Measurements from ENCODE around the gene MRPL33. TPM values are rescaled to one million over a fixed set of nuclear protein-coding genes. Genes with fewer than 3 reads are reported as not detected.

The MRPL33 gene
- total RNA-seq, 1 donor from 2014 or later: 79.4 TPM

GRCh38 chr2:27776696-27777095 lies 5.2 kb downstream of the MRPL33 start:
- intact Hi-C loops (cut with DNase I): no loop called here
- Histone ChIP-seq H3K27me3 (no peaks in the 10 kb centered on the region), H3K36me3 (peaks cover 25% of the 10 kb centered on the region), H3K4me3 (no peak overlapping the region), H3K4me1 (peaks cover 30% of the 10 kb centered on the region), H3K27ac (no peak overlapping the region), H3K9me3 (no peaks in the 10 kb centered on the region)
- ATAC-seq: no peak
- no peak for DNase-seq
- no peak for TF ChIP-seq CTCF (IDR thresholded peaks at IDR 0.05)

- TF ChIP-seq CTCF (IDR thresholded peaks at IDR 0.05): no peak
- Histone ChIP-seq H3K9me3 (no peaks in the 10 kb centered on the region), H3K4me3 (no peak overlapping the region), H3K27ac (peak overlapping the region; percentile 37), H3K27me3 (no peaks in the 10 kb centered on the region), H3K36me3 (peaks cover 22% of the 10 kb centered on the region), H3K4me1 (peaks cover 10% of the 10 kb centered on the region)
- no peak for ATAC-seq
- intact Hi-C loops (cut with DNase I): no loop called here
- no peak for DNase-seq
Measured at GRCh38 chr2:27779417-27780055, 8.0 kb downstream of the MRPL33 start.

- Histone ChIP-seq H3K27ac (no peak overlapping the region), H3K36me3 (peaks cover 12% of the 10 kb centered on the region), H3K27me3 (no peaks in the 10 kb centered on the region), H3K4me1 (peaks cover 5% of the 10 kb centered on the region), H3K9me3 (no peaks in the 10 kb centered on the region), H3K4me3 (no peak overlapping the region)
- intact Hi-C loops (cut with DNase I): no loop called here
- TF ChIP-seq CTCF (IDR thresholded peaks at IDR 0.05): no peak
- ATAC-seq (no peak), DNase-seq (no peak)
Measured at GRCh38 chr2:27781496-27781895, 10.0 kb downstream of the MRPL33 start.

GRCh38 chr2:27782701-27783100 lies 11.2 kb downstream of the MRPL33 start:
- Histone ChIP-seq H3K27me3 (no peaks in the 10 kb centered on the region), H3K4me1 (no peaks in the 10 kb centered on the region), H3K4me3 (no peak overlapping the region), H3K36me3 (peaks cover 12% of the 10 kb centered on the region), H3K9me3 (no peaks in the 10 kb centered on the region), H3K27ac (no peak overlapping the region)
- ATAC-seq (no peak), DNase-seq (no peak)
- intact Hi-C loops (cut with DNase I): no loop called here
- TF ChIP-seq CTCF (IDR thresholded peaks at IDR 0.05): no peak

- ATAC-seq (no peak), DNase-seq (no peak)
- Histone ChIP-seq H3K27me3 (no peaks in the 10 kb centered on the region), H3K4me1 (peaks cover 6% of the 10 kb centered on the region), H3K27ac (no peak overlapping the region), H3K9me3 (no peaks in the 10 kb centered on the region), H3K36me3 (no peaks in the 10 kb centered on the region), H3K4me3 (no peak overlapping the region)
- no peak for TF ChIP-seq CTCF (IDR thresholded peaks at IDR 0.05)
- intact Hi-C loops (cut with DNase I): no loop called here
Measured at GRCh38 chr2:27790796-27791195, 19.3 kb downstream of the MRPL33 start.

GRCh38 chr2:27792759-27793158 lies 21.2 kb downstream of the MRPL33 start:
- DNase-seq (no peak), ATAC-seq (no peak)
- Histone ChIP-seq H3K9me3 (no peaks in the 10 kb centered on the region), H3K36me3 (no peaks in the 10 kb centered on the region), H3K4me1 (peaks cover 18% of the 10 kb centered on the region), H3K4me3 (no peak overlapping the region), H3K27me3 (no peaks in the 10 kb centered on the region), H3K27ac (no peak overlapping the region)
- no peak for TF ChIP-seq CTCF (IDR thresholded peaks at IDR 0.05)
- intact Hi-C loops (cut with DNase I): no loop called here
